Stimulated activated CD4-positive, alpha-beta T cell treated with anti-CD3 and anti-CD28 coated beads, Interleukin-4, amount 100 ng/mL, for 48 hours (primary cell): ENCODE data around the gene G6PC1.
"Not testable (repeated sequence)": the region's sequence is repeated elsewhere in the genome, so short reads cannot be mapped to it uniquely, and the experiment has no call there.

Experiments used
- DNase-seq, 2 donors: peaks; one replicate each; pipeline ENCODE4 v3.0.0-alpha.2; 2020; ENCODE audit warnings: low read depth in 2 of 2

Gene G6PC1

GRCh38 chr17:42873932-42874695 is 26.5 kb upstream of the G6PC1 start:
- not testable (repeated sequence) for DNase-seq

GRCh38 chr17:42877037-42877436 is 23.6 kb upstream of the G6PC1 start:
- DNase-seq, result no peak

GRCh38 chr17:42878123-42878880 is 22.3 kb upstream of the G6PC1 start:
- DNase-seq, result no peak

- no peak for DNase-seq
Observed at GRCh38 chr17:42878924-42879595, 21.5 kb upstream of the G6PC1 start.

GRCh38 chr17:42879596-42879985 is 21.0 kb upstream of the G6PC1 start:
- no peak for DNase-seq

- DNase-seq, result no peak
Observed at GRCh38 chr17:42880776-42881310, 19.8 kb upstream of the G6PC1 start.

GRCh38 chr17:42881706-42882105 is 18.9 kb upstream of the G6PC1 start:
- not testable (repeated sequence) for DNase-seq

- DNase-seq, result no peak
Observed at GRCh38 chr17:42882166-42882565, 18.4 kb upstream of the G6PC1 start.

- no peak for DNase-seq
Observed at GRCh38 chr17:42883802-42884558, 16.6 kb upstream of the G6PC1 start.

- not testable (repeated sequence) for DNase-seq
Observed at GRCh38 chr17:42885806-42886205, 14.8 kb upstream of the G6PC1 start.

- no peak for DNase-seq
Observed at GRCh38 chr17:42886283-42887176, 14.1 kb upstream of the G6PC1 start.

GRCh38 chr17:42889809-42890208 is 10.8 kb upstream of the G6PC1 start:
- no peak for DNase-seq

GRCh38 chr17:42891539-42892152 is 9.0 kb upstream of the G6PC1 start:
- DNase-seq, result no peak

GRCh38 chr17:42893359-42893758 is 7.2 kb upstream of the G6PC1 start:
- DNase-seq, result no peak

GRCh38 chr17:42894283-42895184 is 6.1 kb upstream of the G6PC1 start:
- DNase-seq, result no peak

- DNase-seq, result no peak
Observed at GRCh38 chr17:42895185-42895555, 5.4 kb upstream of the G6PC1 start.

- DNase-seq, result no peak
Observed at GRCh38 chr17:42898147-42898811, 2.3 kb upstream of the G6PC1 start.

- DNase-seq, result not testable (repeated sequence)
Observed at GRCh38 chr17:42899981-42900380, 618 bp upstream of the G6PC1 start.
